Fibroblast of mammary gland (primary cell): Measurements from ENCODE around the gene RNF40.

Experiments used
- DNase-seq: peaks from one replicate; pipeline ENCODE4 v3.0.0-alpha.2; 2010; ENCODE audit warnings: low read depth
- H3K4me3 ChIP-seq: 2 replicates; pipeline ENCODE4 v1.5.1; 2011; ENCODE audit warnings: low read depth, mild to moderate bottlenecking, low read length, moderate library complexity; ENCODE audit not compliant: control insufficient read depth
- CTCF ChIP-seq: conservative IDR thresholded peaks from 2 replicates; pipeline ENCODE4 v1.5.1; 2011; ENCODE audit warnings: low read depth, low read length, inconsistent platforms; ENCODE audit not compliant: control insufficient read depth, insufficient read depth

Gene RNF40

GRCh38 chr16:30767767-30768465 is 5.8 kb downstream of the RNF40 start:
- DNase-seq, result no peak
- no peak for TF ChIP-seq CTCF
- H3K4me3 ChIP-seq, result no peak overlapping the region

- no peak for DNase-seq
- H3K4me3 ChIP-seq, result no peak overlapping the region
- no peak for TF ChIP-seq CTCF
These were observed 6.6 kb downstream of the RNF40 start for GRCh38 chr16:30768583-30769181.

GRCh38 chr16:30769379-30770089 is 7.4 kb downstream of the RNF40 start:
- TF ChIP-seq CTCF, result no peak
- H3K4me3 ChIP-seq, result no peak overlapping the region
- no peak for DNase-seq

- DNase-seq, result no peak
- H3K4me3 ChIP-seq, result no peak overlapping the region
- no peak for TF ChIP-seq CTCF
These were observed 9.6 kb downstream of the RNF40 start for GRCh38 chr16:30771726-30772125.

- DNase-seq, result no peak
- TF ChIP-seq CTCF, result no peak
- H3K4me3 ChIP-seq, result no peak overlapping the region
These were observed 11.7 kb downstream of the RNF40 start for GRCh38 chr16:30773826-30774225.

GRCh38 chr16:30774367-30775130 is 12.4 kb downstream of the RNF40 start:
- no peak for TF ChIP-seq CTCF
- no peak for DNase-seq
- H3K4me3 ChIP-seq, result peak overlapping the region; percentile 70
